NCI-H69 (cell line): ENCODE data around the gene ENPEP.
"Not testable (repeated sequence)": the region's sequence is repeated elsewhere in the genome, so short reads cannot be mapped to it uniquely, and the experiment has no call there.

Experiments used
- DNase-seq: peaks from one replicate; lab custom pipeline; 2025; lab: John Stamatoyannopoulos, UW

Gene ENPEP

GRCh38 chr4:110475881-110476818 lies at the start of gene ENPEP:
ENPEP (plus strand) TSS chr4:110476155; CDS start chr4:110476415, 260 bp downstream.
- DNase-seq, result peak; percentile 42

GRCh38 chr4:110431805-110432204 lies 44.1 kb upstream of the ENPEP start:
- DNase-seq, result not testable (repeated sequence)

- DNase-seq, result peak; percentile 79
Observed at GRCh38 chr4:110437292-110437691, 38.7 kb upstream of the ENPEP start.

GRCh38 chr4:110439209-110439608 lies 36.7 kb upstream of the ENPEP start:
- not testable (repeated sequence) for DNase-seq

GRCh38 chr4:110442309-110442708 lies 33.6 kb upstream of the ENPEP start:
- DNase-seq, result peak; percentile 12

- DNase-seq, result no peak
Observed at GRCh38 chr4:110442788-110443187, 33.2 kb upstream of the ENPEP start.

GRCh38 chr4:110449947-110450346 lies 26.0 kb upstream of the ENPEP start:
- DNase-seq, result no peak

GRCh38 chr4:110452546-110452945 lies 23.4 kb upstream of the ENPEP start:
- no peak for DNase-seq

GRCh38 chr4:110454441-110454840 lies 21.5 kb upstream of the ENPEP start:
- no peak for DNase-seq

- no peak for DNase-seq
Observed at GRCh38 chr4:110458494-110459266, 17.3 kb upstream of the ENPEP start.

- no peak for DNase-seq
Observed at GRCh38 chr4:110460074-110460746, 15.7 kb upstream of the ENPEP start.

- no peak for DNase-seq
Observed at GRCh38 chr4:110467400-110467799, 8.6 kb upstream of the ENPEP start.

- DNase-seq, result no peak
Observed at GRCh38 chr4:110472583-110473329, 3.2 kb upstream of the ENPEP start.

- no peak for DNase-seq
Observed at GRCh38 chr4:110474481-110474880, 1.5 kb upstream of the ENPEP start.

- DNase-seq, result not testable (repeated sequence)
Observed at GRCh38 chr4:110475080-110475479, 875 bp upstream of the ENPEP start.

GRCh38 chr4:110477836-110478235 lies 1.9 kb downstream of the ENPEP start:
- no peak for DNase-seq

- no peak for DNase-seq
Observed at GRCh38 chr4:110480031-110480549, 4.1 kb downstream of the ENPEP start.

GRCh38 chr4:110480746-110481271 lies 4.9 kb downstream of the ENPEP start:
- DNase-seq, result no peak

- no peak for DNase-seq
Observed at GRCh38 chr4:110483516-110483915, 7.6 kb downstream of the ENPEP start.

GRCh38 chr4:110484029-110484428 lies 8.1 kb downstream of the ENPEP start:
- no peak for DNase-seq

GRCh38 chr4:110484767-110485166 lies 8.8 kb downstream of the ENPEP start:
- DNase-seq, result no peak
